GM12874 (cell line): ENCODE data around the gene EIF5B.
"Not testable (repeated sequence)": the region's sequence is repeated elsewhere in the genome, so short reads cannot be mapped to it uniquely, and the experiment has no call there.

Experiments used
- TF ChIP-seq, protein P1 (sequence below): IDR thresholded peaks from 2 replicates; pipeline ENCODE4 v1.5.1; 2011; ENCODE audit warnings: low read depth, mild to moderate bottlenecking, control low read depth, low read length, moderate library complexity; ENCODE audit not compliant: insufficient read depth

Gene EIF5B, protein sequence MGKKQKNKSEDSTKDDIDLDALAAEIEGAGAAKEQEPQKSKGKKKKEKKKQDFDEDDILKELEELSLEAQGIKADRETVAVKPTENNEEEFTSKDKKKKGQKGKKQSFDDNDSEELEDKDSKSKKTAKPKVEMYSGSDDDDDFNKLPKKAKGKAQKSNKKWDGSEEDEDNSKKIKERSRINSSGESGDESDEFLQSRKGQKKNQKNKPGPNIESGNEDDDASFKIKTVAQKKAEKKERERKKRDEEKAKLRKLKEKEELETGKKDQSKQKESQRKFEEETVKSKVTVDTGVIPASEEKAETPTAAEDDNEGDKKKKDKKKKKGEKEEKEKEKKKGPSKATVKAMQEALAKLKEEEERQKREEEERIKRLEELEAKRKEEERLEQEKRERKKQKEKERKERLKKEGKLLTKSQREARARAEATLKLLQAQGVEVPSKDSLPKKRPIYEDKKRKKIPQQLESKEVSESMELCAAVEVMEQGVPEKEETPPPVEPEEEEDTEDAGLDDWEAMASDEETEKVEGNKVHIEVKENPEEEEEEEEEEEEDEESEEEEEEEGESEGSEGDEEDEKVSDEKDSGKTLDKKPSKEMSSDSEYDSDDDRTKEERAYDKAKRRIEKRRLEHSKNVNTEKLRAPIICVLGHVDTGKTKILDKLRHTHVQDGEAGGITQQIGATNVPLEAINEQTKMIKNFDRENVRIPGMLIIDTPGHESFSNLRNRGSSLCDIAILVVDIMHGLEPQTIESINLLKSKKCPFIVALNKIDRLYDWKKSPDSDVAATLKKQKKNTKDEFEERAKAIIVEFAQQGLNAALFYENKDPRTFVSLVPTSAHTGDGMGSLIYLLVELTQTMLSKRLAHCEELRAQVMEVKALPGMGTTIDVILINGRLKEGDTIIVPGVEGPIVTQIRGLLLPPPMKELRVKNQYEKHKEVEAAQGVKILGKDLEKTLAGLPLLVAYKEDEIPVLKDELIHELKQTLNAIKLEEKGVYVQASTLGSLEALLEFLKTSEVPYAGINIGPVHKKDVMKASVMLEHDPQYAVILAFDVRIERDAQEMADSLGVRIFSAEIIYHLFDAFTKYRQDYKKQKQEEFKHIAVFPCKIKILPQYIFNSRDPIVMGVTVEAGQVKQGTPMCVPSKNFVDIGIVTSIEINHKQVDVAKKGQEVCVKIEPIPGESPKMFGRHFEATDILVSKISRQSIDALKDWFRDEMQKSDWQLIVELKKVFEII

DNA sequence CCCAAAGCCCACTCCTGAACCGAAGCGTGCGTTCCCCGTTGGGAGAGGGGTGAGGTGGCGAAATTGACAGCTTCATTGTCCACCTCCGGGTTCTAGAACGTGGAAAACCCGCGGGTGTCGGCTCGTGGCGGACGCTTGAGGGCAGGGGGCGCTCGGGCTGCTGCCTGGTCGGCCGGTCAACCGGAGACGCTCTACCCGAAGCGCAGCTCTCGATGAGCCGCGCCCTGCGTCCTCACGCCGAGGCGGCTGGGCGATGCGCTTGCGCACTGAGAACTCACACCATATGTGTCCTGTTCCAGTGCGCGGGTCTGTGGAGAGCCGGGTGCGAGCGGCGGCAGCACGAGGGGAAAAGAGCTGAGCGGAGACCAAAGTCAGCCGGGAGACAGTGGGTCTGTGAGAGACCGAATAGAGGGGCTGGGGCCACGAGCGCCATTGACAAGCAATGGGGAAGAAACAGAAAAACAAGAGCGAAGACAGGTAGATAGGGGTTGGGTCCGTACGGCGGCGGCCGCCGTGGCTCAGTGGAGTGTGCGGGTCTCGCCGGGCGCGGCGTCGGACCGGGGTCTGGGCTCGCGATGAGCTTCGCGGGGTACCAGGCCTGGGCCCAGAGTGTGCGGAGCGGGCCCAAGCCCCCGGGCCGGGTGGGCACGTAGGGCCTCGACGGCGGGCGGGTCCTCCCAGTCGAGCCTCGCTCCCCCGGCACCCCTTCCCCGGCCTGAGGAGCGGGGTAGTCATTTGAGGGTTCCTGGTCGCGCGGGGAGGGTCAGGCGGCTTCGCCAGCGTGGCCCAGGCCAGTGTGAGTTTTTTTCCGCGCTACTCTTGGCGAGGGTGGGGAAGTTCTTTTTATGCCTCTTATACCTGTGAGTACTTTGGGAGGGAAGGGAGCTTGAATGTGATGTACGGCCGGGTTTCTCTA is at the start of gene EIF5B:
TSS of gene EIF5B (plus strand) at position 277 of the 916 bp plus-strand sequence. CDS start at position 443, 166 bp downstream.
- TF ChIP-seq, protein P1, sequence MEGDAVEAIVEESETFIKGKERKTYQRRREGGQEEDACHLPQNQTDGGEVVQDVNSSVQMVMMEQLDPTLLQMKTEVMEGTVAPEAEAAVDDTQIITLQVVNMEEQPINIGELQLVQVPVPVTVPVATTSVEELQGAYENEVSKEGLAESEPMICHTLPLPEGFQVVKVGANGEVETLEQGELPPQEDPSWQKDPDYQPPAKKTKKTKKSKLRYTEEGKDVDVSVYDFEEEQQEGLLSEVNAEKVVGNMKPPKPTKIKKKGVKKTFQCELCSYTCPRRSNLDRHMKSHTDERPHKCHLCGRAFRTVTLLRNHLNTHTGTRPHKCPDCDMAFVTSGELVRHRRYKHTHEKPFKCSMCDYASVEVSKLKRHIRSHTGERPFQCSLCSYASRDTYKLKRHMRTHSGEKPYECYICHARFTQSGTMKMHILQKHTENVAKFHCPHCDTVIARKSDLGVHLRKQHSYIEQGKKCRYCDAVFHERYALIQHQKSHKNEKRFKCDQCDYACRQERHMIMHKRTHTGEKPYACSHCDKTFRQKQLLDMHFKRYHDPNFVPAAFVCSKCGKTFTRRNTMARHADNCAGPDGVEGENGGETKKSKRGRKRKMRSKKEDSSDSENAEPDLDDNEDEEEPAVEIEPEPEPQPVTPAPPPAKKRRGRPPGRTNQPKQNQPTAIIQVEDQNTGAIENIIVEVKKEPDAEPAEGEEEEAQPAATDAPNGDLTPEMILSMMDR = peak; percentile 83

DNA sequence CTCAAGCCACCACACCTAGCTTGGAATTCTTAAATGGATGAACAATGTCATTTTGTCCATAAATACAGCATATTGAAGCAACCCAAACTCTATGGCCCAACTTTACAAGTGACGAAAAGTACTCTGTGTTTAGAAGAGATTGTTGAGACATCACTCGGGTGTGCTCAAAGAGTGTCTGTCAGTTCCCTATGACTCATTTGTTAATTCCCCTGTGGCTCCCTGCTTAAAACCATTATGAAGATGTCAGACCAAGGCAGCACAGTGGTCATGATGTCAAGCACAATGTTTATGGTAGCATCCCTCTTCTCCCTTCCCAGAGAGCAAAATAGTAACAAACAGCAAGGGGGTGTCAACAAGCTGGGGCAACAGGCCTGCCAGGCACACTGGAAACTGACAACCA is 39.2 kb upstream of the EIF5B start:
- TF ChIP-seq, protein P1 = no peak

DNA sequence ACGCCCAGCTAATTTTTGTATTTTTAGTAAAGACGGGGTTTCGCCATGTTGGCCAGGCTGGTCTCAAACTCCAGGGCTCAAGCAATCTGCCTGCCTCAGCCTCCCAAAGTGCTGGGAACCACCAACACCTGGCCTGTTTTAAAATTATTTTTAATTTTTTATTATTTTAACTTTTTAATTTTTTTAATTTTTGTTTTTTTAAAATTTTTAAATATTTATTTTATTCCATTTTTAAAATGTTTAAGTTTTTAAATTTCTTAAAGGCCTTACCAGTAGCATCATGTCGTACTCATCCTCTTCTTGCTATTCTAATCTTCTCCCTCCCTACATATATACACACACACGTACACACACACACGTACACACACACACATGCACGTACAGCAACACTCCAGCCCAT is 37.6 kb upstream of the EIF5B start:
- TF ChIP-seq, protein P1 = no peak

DNA sequence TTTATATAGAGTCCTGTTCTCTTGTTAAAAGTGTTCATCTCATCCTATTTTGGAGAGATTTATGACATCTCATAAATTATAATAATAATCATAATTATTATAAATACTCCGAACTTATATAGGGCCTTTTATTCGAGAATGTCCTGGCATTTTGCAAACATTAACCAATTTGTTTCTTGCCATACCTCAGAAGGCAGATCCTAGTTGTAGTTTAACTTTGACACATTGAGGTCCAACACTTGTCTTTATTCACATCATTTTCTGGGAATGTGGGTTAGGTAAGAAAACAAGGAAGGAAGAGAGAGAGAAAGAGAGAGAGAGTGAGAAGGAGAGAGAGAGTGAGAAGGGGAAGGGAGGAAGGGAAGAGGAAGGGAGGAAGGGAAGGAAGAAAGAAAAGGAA is 36.1 kb upstream of the EIF5B start, which contains the start of gene LYG1:
TSS of gene LYG1 (minus strand) at position 101 of the 400 bp plus-strand sequence. CDS start 5,527 bp downstream, outside the sequence.
- TF ChIP-seq, protein P1 = not testable (repeated sequence)

DNA sequence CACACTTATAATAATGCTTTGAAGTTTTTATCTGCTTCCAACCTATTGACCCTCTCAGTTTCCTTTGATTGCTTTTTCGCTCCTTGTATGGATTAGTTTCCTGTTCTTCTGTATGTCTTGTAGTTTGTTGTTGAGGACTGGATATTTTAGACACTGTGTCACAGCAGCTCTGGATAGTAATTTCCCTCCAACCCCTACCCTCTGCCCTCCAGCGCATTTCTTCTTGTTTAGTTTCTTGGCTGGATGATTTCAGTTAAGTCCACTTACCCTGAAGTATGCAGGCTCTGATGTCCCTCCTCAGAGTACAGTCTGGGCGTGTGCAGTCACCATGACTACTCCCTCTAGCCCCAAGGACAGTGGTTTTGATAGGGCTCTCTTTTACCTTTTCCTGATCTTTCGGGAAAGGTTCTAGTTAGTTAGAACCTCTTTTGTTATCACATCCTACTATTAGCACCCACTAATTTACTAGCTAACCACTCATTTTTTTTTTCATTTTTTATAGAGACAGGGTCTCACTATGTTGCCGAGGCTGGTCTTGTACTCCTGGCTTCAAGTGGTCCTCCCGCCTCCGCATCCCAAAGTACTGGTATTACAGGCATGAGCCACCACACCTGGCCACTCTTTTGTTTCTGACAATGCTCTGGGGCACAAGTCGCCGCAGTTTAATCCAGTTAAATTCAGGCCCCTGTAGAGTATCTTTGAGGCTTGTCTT is 19.9 kb upstream of the EIF5B start:
- TF ChIP-seq, protein P1 = no peak

DNA sequence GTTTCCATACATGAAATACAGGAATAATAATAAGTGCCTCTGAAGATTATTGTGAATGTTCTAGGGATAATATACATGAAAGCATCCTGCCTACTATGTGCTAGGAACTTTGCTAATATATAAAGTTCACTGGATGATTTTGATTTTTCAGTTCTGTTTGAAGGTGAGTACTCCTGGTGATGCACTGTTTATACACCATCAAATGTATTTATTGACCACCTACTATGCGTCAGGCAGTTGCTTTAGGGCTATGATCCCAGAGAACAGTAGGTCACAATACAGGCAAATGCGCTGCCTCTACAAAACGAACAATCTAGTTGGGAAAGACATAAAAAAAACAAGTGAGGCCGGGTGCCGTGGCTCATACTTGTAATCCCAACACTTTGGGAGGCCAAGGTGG is 11.8 kb upstream of the EIF5B start:
- TF ChIP-seq, protein P1 = no peak
